Pericardium fibroblast (primary cell): ENCODE measurements around the gene SLC2A9. TPM values are rescaled to one million over a fixed set of nuclear protein-coding genes. Genes with fewer than 3 reads are reported as not detected.

ENCODE experiments used
- total RNA-seq: library from RNA; depleted of rRNA; stranded (reverse); fragments of >200 nt; gene quantifications from 2 replicates; pipeline ENCODE4 v1.2.3, GENCODE V29; 2015

SLC2A9 gene
- total RNA-seq: 2.6 and 4.6 TPM in 2 replicates

DNA sequence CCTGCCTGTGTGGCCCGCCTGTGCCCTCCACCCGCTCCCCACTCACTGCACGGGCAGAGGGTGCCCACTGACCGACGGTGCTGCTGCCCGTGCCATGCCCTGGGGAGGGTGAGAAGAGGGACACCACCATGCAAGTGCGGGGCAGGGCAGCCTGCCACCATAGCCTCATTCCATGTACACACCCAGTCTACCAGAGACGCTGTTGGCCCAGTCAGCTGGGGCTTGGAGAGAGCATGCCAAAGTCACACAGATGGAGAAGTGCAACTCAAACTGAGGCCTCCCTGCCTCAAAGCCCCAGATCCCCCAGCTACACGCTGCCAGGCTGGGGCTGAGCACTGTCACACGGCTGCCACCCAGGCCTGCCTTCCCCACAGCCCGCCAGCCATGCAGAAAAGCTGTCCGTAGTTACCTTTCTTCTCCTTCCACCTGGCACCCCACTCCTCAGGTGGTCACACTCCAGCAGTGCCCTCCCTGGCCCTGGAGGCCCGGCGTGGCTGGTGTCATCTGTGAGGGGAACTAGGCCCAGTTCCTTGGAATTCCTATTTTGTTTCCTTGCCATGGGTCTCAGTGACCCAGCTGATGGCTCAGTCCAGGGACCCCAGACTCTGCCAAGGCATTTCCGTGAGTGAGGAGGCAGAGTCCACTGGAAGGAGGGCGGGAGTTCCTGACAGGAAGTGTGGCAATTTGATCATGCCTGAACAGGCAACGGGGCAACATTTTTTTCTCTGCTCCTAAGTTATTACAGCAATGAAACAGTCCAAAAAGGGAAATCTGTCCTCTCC is at the start of gene SLC2A9:
SLC2A9 (minus strand) TSS at position 627 of the 782 bp plus-strand sequence; CDS start at position 559, 68 bp downstream.

DNA sequence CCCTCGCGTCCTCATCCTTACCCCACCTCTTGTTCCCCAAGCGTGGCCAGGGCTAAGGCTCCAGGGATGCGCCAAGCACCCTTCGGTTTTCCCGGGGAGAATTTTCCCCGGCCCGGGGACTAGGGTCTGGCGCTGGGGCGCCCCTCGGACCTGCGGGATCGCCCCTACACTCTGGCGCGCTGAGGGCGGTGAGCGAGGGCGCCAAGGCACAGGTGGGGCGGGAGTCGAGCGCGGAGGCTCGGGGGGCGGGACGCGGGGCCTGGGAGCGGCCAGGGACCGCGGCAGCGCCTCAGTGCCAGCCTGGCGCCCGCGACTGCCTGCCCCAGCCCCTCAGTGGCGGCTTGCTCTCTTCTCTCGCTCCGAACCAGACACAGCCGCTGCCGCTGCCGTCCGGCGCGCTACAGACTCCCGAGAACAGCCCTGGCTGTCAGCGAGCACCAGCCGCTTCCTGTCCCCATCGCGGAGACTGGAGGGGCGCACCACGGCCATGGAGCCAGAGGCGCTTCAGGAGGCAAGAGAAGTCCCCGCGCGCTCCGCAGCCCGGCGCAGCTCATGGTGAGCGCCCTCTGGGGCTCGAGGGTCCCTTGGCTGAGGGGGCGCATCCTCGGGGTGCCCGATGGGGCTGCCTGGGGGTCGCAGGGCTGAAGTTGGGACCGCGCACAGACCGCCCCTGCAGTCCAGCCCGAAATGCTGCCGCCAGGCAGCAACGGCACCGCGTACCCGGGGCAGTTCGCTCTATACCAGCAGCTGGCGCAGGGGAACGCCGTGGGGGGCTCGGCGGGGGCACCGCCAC is 239.8 kb downstream of the SLC2A9 start, which contains the start of gene DRD5:
DRD5 (plus strand) TSS at position 292 of the 793 bp plus-strand sequence; CDS start at position 688, 396 bp downstream.

Other genes starting within 250 kb of the SLC2A9 start
- not detected in 2 replicates for gene DRD5, start 239.9 kb downstream of the SLC2A9 start, total RNA-seq
- gene WDR1, start 95.3 kb upstream of the SLC2A9 start, total RNA-seq: 142 and 341 TPM in 2 replicates